Neural progenitor cell (in vitro differentiated cells): Measurements from ENCODE around the gene CEACAM5. TPM values are rescaled to one million over a fixed set of nuclear protein-coding genes. Genes with fewer than 3 reads are reported as not detected.
A peak's percentile ranks its signal among the peaks of the same experiment; 100 is the strongest.
"Not testable (repeated sequence)": the region's sequence is repeated elsewhere in the genome, so short reads cannot be mapped to it uniquely, and the experiment has no call there.

ENCODE experiments used
- DNase-seq: peaks from one replicate; pipeline ENCODE4 v3.0.0-alpha.2; 2016; ENCODE audit warnings: low spot score
- H2AFZ ChIP-seq: fragments of 200-600 bp; sonication (generic); replicated peaks from 2 replicates; pipeline ENCODE4 v1.6.1; 2016; ENCODE audit warnings: antibody characterized with exemption
- H3F3A ChIP-seq: fragments of 200-600 bp; sonication (generic); 2 replicates; pipeline ENCODE4 v1.6.1; 2016; ENCODE audit warnings: antibody characterized with exemption, low read depth
- H3K27ac ChIP-seq: fragments of 200-600 bp; sonication (generic); 2 replicates; pipeline ENCODE4 v1.5.1; 2016; ENCODE audit warnings: mild to moderate bottlenecking
- H3K27me3 ChIP-seq: fragments of 200-600 bp; sonication (generic); 2 replicates; pipeline ENCODE4 v1.6.1; 2016; ENCODE audit warnings: mild to moderate bottlenecking, moderate library complexity
- H3K36me3 ChIP-seq: fragments of 200-600 bp; sonication (generic); 2 replicates; pipeline ENCODE4 v1.5.1; 2016
- H3K4me1 ChIP-seq: fragments of 200-600 bp; sonication (generic); 2 replicates; pipeline ENCODE4 v1.6.1; 2016; ENCODE audit warnings: mixed run types
- H3K4me2 ChIP-seq: fragments of 200-600 bp; sonication (generic); 2 replicates; pipeline ENCODE4 v1.6.1; 2016
- H3K4me3 ChIP-seq: fragments of 200-600 bp; sonication (generic); 2 replicates; pipeline ENCODE4 v1.5.1; 2016
- H3K79me2 ChIP-seq: fragments of 200-600 bp; sonication (generic); 2 replicates; pipeline ENCODE4 v1.6.1; 2016; ENCODE audit warnings: low read depth
- H3K9ac ChIP-seq: fragments of 200-600 bp; sonication (generic); 2 replicates; pipeline ENCODE4 v1.6.1; 2016
- H3K9me3 ChIP-seq: fragments of 200-600 bp; sonication (generic); 2 replicates; pipeline ENCODE4 v1.5.1; 2016; ENCODE audit warnings: low read depth
- H4K20me1 ChIP-seq: fragments of 200-600 bp; sonication (generic); 2 replicates; pipeline ENCODE4 v1.6.1; 2016; ENCODE audit warnings: low read depth
- H3K27ac Mint-ChIP-seq: 3 replicates; pipeline ENCODE4 v1.8.0; 2021; ENCODE audit warnings: mixed read lengths
- H3K27me3 Mint-ChIP-seq: 2 replicates; pipeline ENCODE4 v1.8.0; 2022; ENCODE audit warnings: low read depth, mild to moderate bottlenecking, inconsistent platforms, moderate library complexity, mixed read lengths; ENCODE audit not compliant: insufficient read depth
- H3K36me3 Mint-ChIP-seq: 3 replicates; pipeline ENCODE4 v1.8.0; 2021; ENCODE audit warnings: mixed read lengths
- H3K4me1 Mint-ChIP-seq: 3 replicates; pipeline ENCODE4 v1.8.0; 2021; ENCODE audit warnings: mixed read lengths
- H3K4me3 Mint-ChIP-seq: 3 replicates; pipeline ENCODE4 v1.8.0; 2021; ENCODE audit warnings: mild to moderate bottlenecking, moderate library complexity, mixed read lengths
- H3K9me3 Mint-ChIP-seq: 3 replicates; pipeline ENCODE4 v1.8.0; 2020; ENCODE audit warnings: mixed read lengths
- CTCF ChIP-seq: fragments of 200-600 bp; sonication (generic); IDR thresholded peaks from 2 replicates; pipeline ENCODE4 v1.5.1; 2017; ENCODE audit warnings: antibody characterized with exemption, mild to moderate bottlenecking
- EZH2 ChIP-seq: fragments of 200-600 bp; sonication (generic); IDR thresholded peaks from 2 replicates; pipeline ENCODE4 v1.6.1; 2017; ENCODE audit warnings: antibody characterized with exemption, mild to moderate bottlenecking, moderate library complexity
- EZH2phosphoT487 ChIP-seq: fragments of 200-600 bp; sonication (generic); IDR thresholded peaks from 2 replicates; pipeline ENCODE4 v1.6.1; 2017; ENCODE audit warnings: antibody characterized with exemption
- total RNA-seq: library from RNA; depleted of rRNA; stranded (reverse); fragments of >200 nt; gene quantifications from 2 replicates; pipeline ENCODE4 v1.2.3, GENCODE V29; 2015; ENCODE audit warnings: low replicate concordance

CEACAM5 gene
- total RNA-seq, 1 donor from 2014 or later = not detected

- DNase-seq = peak; percentile 31
- Histone ChIP-seq H3K27me3 (peaks cover 22% of the 10 kb centered on the region), H3K9me3 (no peaks in the 10 kb centered on the region), H3K36me3 (no peaks in the 10 kb centered on the region), H3K9ac (no peak overlapping the region), H3K79me2 (no peaks in the 10 kb centered on the region), H3K4me3 (no peak overlapping the region), H2AFZ (no peak overlapping the region), H3K4me1 (no peaks in the 10 kb centered on the region), H3K4me2 (no peak overlapping the region), H4K20me1 (no peaks in the 10 kb centered on the region), H3F3A (no peaks in the 10 kb centered on the region), H3K27ac (no peak overlapping the region)
- Mint-ChIP-seq H3K4me3 (no peak overlapping the region), H3K36me3 (no peaks in the 10 kb centered on the region), H3K9me3 (no peaks in the 10 kb centered on the region), H3K27ac (no peak overlapping the region), H3K27me3 (peaks cover 13% of the 10 kb centered on the region), H3K4me1 (no peaks in the 10 kb centered on the region)
- TF ChIP-seq EZH2phosphoT487 (no peak), CTCF (peak; percentile 27), EZH2 (no peak)
Observed at GRCh38 chr19:41746593-41747227, 38.3 kb downstream of the CEACAM5 start.

- no peak for DNase-seq
- Histone ChIP-seq H3K79me2 (no peaks in the 10 kb centered on the region), H4K20me1 (no peaks in the 10 kb centered on the region), H2AFZ (no peak overlapping the region), H3K36me3 (no peaks in the 10 kb centered on the region), H3K4me1 (no peaks in the 10 kb centered on the region), H3K27me3 (peaks cover 22% of the 10 kb centered on the region), H3K9ac (no peak overlapping the region), H3K4me2 (no peak overlapping the region), H3F3A (no peaks in the 10 kb centered on the region), H3K27ac (no peak overlapping the region), H3K9me3 (no peaks in the 10 kb centered on the region), H3K4me3 (no peak overlapping the region)
- Mint-ChIP-seq H3K36me3 (no peaks in the 10 kb centered on the region), H3K27ac (no peak overlapping the region), H3K27me3 (peaks cover 11% of the 10 kb centered on the region), H3K9me3 (no peaks in the 10 kb centered on the region), H3K4me3 (no peak overlapping the region), H3K4me1 (no peaks in the 10 kb centered on the region)
- TF ChIP-seq EZH2phosphoT487 (no peak), CTCF (no peak), EZH2 (no peak)
Observed at GRCh38 chr19:41748012-41748411, 39.6 kb downstream of the CEACAM5 start.

- H3K27ac ChIP-seq, H3K36me3 ChIP-seq, H4K20me1 ChIP-seq, H3K27ac Mint-ChIP-seq, H3K4me1 Mint-ChIP-seq, H3K36me3 Mint-ChIP-seq, H3K4me3 ChIP-seq, H2AFZ ChIP-seq, H3K4me1 ChIP-seq, H3K4me3 Mint-ChIP-seq, H3F3A ChIP-seq, H3K9me3 Mint-ChIP-seq, DNase-seq, H3K9ac ChIP-seq, H3K9me3 ChIP-seq, H3K4me2 ChIP-seq, H3K79me2 ChIP-seq: not testable (repeated sequence)
- peaks cover 22% of the 10 kb centered on the region for H3K27me3 ChIP-seq
- H3K27me3 Mint-ChIP-seq = peaks cover 17% of the 10 kb centered on the region
Observed at GRCh38 chr19:41750248-41751134, 42.1 kb downstream of the CEACAM5 start.

- no peaks in the 10 kb centered on the region for H3K9me3 Mint-ChIP-seq
- Histone ChIP-seq H4K20me1 (no peaks in the 10 kb centered on the region), H3K4me3 (no peak overlapping the region), H3K4me2 (no peak overlapping the region), H3K79me2 (no peaks in the 10 kb centered on the region), H3F3A (no peaks in the 10 kb centered on the region), H3K27ac (no peak overlapping the region), H3K9me3 (no peaks in the 10 kb centered on the region), H3K4me1 (no peaks in the 10 kb centered on the region), H3K27me3 (peaks cover 6% of the 10 kb centered on the region), H3K9ac (no peak overlapping the region), H2AFZ (no peak overlapping the region), H3K36me3 (no peaks in the 10 kb centered on the region)
- TF ChIP-seq CTCF (peak; percentile 69), EZH2phosphoT487 (no peak), EZH2 (no peak)
- H3K4me1 Mint-ChIP-seq = no peaks in the 10 kb centered on the region
- no peak overlapping the region for H3K27ac Mint-ChIP-seq
- no peaks in the 10 kb centered on the region for H3K36me3 Mint-ChIP-seq
- peak; percentile 50 for DNase-seq
- H3K27me3 Mint-ChIP-seq = peaks cover 12% of the 10 kb centered on the region
- H3K4me3 Mint-ChIP-seq = no peak overlapping the region
Observed at GRCh38 chr19:41753159-41753558, 44.7 kb downstream of the CEACAM5 start.
